GM21786 (cell line): ENCODE results near the gene GALNT2.

Experiments used
- ATAC-seq: cut with Tn5 transposase; IDR thresholded peaks from one replicate; pipeline ENCODE4 v1.9.1; 2021; ENCODE audit not compliant: unreplicated experiment

Gene GALNT2

GRCh38 chr1:230249695-230250480, 182.8 kb downstream of the GALNT2 start:
- no peak for ATAC-seq

- ATAC-seq = no peak
Observed at GRCh38 chr1:230250666-230251065, 183.6 kb downstream of the GALNT2 start.

GRCh38 chr1:230251644-230252191, 184.7 kb downstream of the GALNT2 start:
- peak; percentile 88 for ATAC-seq

GRCh38 chr1:230253150-230253549, 186.1 kb downstream of the GALNT2 start:
- no peak for ATAC-seq

- no peak for ATAC-seq
Observed at GRCh38 chr1:230254265-230254664, 187.2 kb downstream of the GALNT2 start.

GRCh38 chr1:230255116-230255515, 188.1 kb downstream of the GALNT2 start:
- ATAC-seq = no peak

GRCh38 chr1:230255991-230256390, 189.0 kb downstream of the GALNT2 start:
- ATAC-seq = no peak

GRCh38 chr1:230256896-230257295, 189.9 kb downstream of the GALNT2 start:
- no peak for ATAC-seq

- no peak for ATAC-seq
Observed at GRCh38 chr1:230259621-230260020, 192.6 kb downstream of the GALNT2 start.

GRCh38 chr1:230260831-230261230, 193.8 kb downstream of the GALNT2 start:
- ATAC-seq = no peak

- ATAC-seq = no peak
Observed at GRCh38 chr1:230261928-230262650, 195.1 kb downstream of the GALNT2 start.

GRCh38 chr1:230262867-230263567, 196.0 kb downstream of the GALNT2 start:
- no peak for ATAC-seq

- no peak for ATAC-seq
Observed at GRCh38 chr1:230263568-230264195, 196.6 kb downstream of the GALNT2 start.

- ATAC-seq = no peak
Observed at GRCh38 chr1:230264342-230264741, 197.3 kb downstream of the GALNT2 start.

GRCh38 chr1:230265200-230266115, 198.4 kb downstream of the GALNT2 start:
- ATAC-seq = no peak

GRCh38 chr1:230266456-230266855, 199.4 kb downstream of the GALNT2 start:
- ATAC-seq = no peak

GRCh38 chr1:230267338-230268065, 200.5 kb downstream of the GALNT2 start:
- ATAC-seq = no peak

- ATAC-seq = no peak
Observed at GRCh38 chr1:230268371-230269170, 201.5 kb downstream of the GALNT2 start.
